Gastroesophageal sphincter (tissue), 4 donors: ENCODE results near the gene PCDHGB5. TPM values are rescaled to one million over a fixed set of nuclear protein-coding genes. Genes with fewer than 3 reads are reported as not detected.
A peak's percentile ranks its signal among the peaks of the same experiment; 100 is the strongest.

Experiments
- ATAC-seq: fragments of 150-250 bp; one replicate; pipeline ENCODE4 v1.9.1; 2016; ENCODE audit warnings: mild to moderate bottlenecking, moderate library complexity
- H3K27ac ChIP-seq, 4 donors: fragments of 200-600 bp; sonication (generic) in 3 of 4; 1 replicate in 3 of 4; 2 replicates in 1 of 4; pipeline ENCODE4 v1.5.1; 2016 to 2019
- H3K27me3 ChIP-seq: fragments of 200-600 bp; sonication (generic); one replicate; pipeline ENCODE4 v1.5.1; 2019
- H3K36me3 ChIP-seq, 2 donors: fragments of 200-600 bp; sonication (generic); one replicate each; pipeline ENCODE4 v1.5.1; 2019; ENCODE audit warnings: control low read depth in 1 of 2
- H3K4me1 ChIP-seq, 3 donors: fragments of 200-600 bp; sonication (generic); 1 replicate in 2 of 3; 2 replicates in 1 of 3; pipeline ENCODE4 v1.5.1; 2016 to 2019; ENCODE audit warnings: control low read depth in 2 of 3
- H3K4me3 ChIP-seq, 2 donors: fragments of 200-600 bp; sonication (generic); one replicate each; pipeline ENCODE4 v1.5.1; 2019; ENCODE audit warnings: mild to moderate bottlenecking in 1 of 2, moderate library complexity in 1 of 2
- H3K9me3 ChIP-seq, 3 donors: fragments of 200-600 bp; sonication (generic); one replicate each; pipeline ENCODE4 v1.5.1; 2017 to 2019; ENCODE audit warnings: control low read depth in 2 of 3
- CTCF ChIP-seq, 4 experiments: fragments of 200-600 bp in 2 of 4; fragments of 450-650 bp in 2 of 4; sonication (generic) in 1 of 4; IDR thresholded peaks; one replicate each; pipeline ENCODE4 v1.5.1; 2017 to 2019; ENCODE audit warnings: antibody characterized with exemption in 4 of 4, mild to moderate bottlenecking in 2 of 4, moderate library complexity in 2 of 4
- EP300 ChIP-seq: sonication (generic); formaldehyde crosslinking; IDR thresholded peaks from one replicate; pipeline ENCODE4 v1.6.1; 2017; ENCODE audit warnings: antibody characterized with exemption, mild to moderate bottlenecking
- POLR2A ChIP-seq, 2 donors: fragments of 450-650 bp; IDR thresholded peaks; one replicate each; pipeline ENCODE4 v1.6.1; 2017; ENCODE audit warnings: antibody characterized with exemption in 2 of 2, mild to moderate bottlenecking in 2 of 2, moderate library complexity in 1 of 2
- POLR2AphosphoS5 ChIP-seq: sonication (generic); formaldehyde crosslinking; IDR thresholded peaks from one replicate; pipeline ENCODE4 v1.6.1; 2017; ENCODE audit warnings: antibody characterized with exemption
- WGBS, 2 donors: methylation state at CpG; one replicate each; pipeline ENCODE4 v1.1.5; 2018; ENCODE audit warnings: low coverage in 1 of 2; 5-methylcytosine and 5-hydroxymethylcytosine counted together
- total RNA-seq, 4 donors: library from RNA; depleted of rRNA; stranded (reverse); fragments of >200 nt; gene quantifications; one replicate each; pipeline ENCODE4 v1.1.0, GENCODE V29; 2016

PCDHGB5 gene
- total RNA-seq, 4 donors from 2014 or later, result 4.0 to 12.9 (median 9.8) TPM

GRCh38 chr5:141355641-141356040, 42.1 kb upstream of the PCDHGB5 start:
- TF ChIP-seq CTCF (IDR thresholded peaks at IDR 0.05), result no peak
- no peak for TF ChIP-seq POLR2AphosphoS5
- TF ChIP-seq EP300, result no peak
- TF ChIP-seq POLR2A (IDR thresholded peaks at IDR 0.05), result no peak
- Histone ChIP-seq H3K4me3 (peak overlapping the region in 1 of 2 donors; percentile 38), H3K27ac (no peak overlapping the region), H3K36me3 (peaks cover 0 to 26% of the 10 kb centered on the region in 2 donors), H3K27me3 (peaks cover 28% of the 10 kb centered on the region), H3K4me1 (no peaks in the 10 kb centered on the region), H3K9me3 (peaks cover 0 to 98% (median 0%) of the 10 kb centered on the region in 3 donors)
- 43% methylated on average over 18 of the region's 24 CpGs; no CpG with 5 or more reads in 1 of the 2 donors for WGBS, 2 donors
- no peak for ATAC-seq

- no peak overlapping the region for H3K4me3 ChIP-seq
- peaks cover 26% of the 10 kb centered on the region for H3K27me3 ChIP-seq
- H3K36me3 ChIP-seq, result peaks cover 0 to 26% of the 10 kb centered on the region in 2 donors
- H3K4me1 ChIP-seq, result no peaks in the 10 kb centered on the region
- peaks cover 0 to 98% (median under 1%) of the 10 kb centered on the region in 3 donors for H3K9me3 ChIP-seq
- TF ChIP-seq CTCF (IDR thresholded peaks at IDR 0.05) (no peak), POLR2A (IDR thresholded peaks at IDR 0.05) (no peak), POLR2AphosphoS5 (no peak), EP300 (no peak)
- WGBS, 2 donors, result 66 to 68% methylated on average over 4 to 5 of the region's 5 CpGs
- ATAC-seq, result no peak
- no peak overlapping the region for H3K27ac ChIP-seq
Observed at GRCh38 chr5:141356133-141356532, 41.6 kb upstream of the PCDHGB5 start.

GRCh38 chr5:141356950-141357349, 40.8 kb upstream of the PCDHGB5 start:
- Histone ChIP-seq H3K4me1 (no peaks in the 10 kb centered on the region), H3K27me3 (peaks cover 24% of the 10 kb centered on the region), H3K27ac (no peak overlapping the region), H3K9me3 (peaks cover 0 to 98% (median 4%) of the 10 kb centered on the region in 3 donors), H3K4me3 (no peak overlapping the region), H3K36me3 (peaks cover 0 to 26% of the 10 kb centered on the region in 2 donors)
- no peak for TF ChIP-seq EP300
- no peak for TF ChIP-seq CTCF (IDR thresholded peaks at IDR 0.05)
- no peak for TF ChIP-seq POLR2AphosphoS5
- TF ChIP-seq POLR2A (IDR thresholded peaks at IDR 0.05), result no peak
- no CpG with 5 or more reads among the region's 19 CpGs for WGBS, 2 donors
- no peak for ATAC-seq

- H3K27ac ChIP-seq, result no peak within 1 kb of the TSS
- peaks cover 0 to 30% of the 10 kb centered on the region in 2 donors for H3K36me3 ChIP-seq
- H3K27me3 ChIP-seq, result peaks cover 28% of the 10 kb centered on the region
- no peaks in the 10 kb centered on the region for H3K4me1 ChIP-seq
- H3K9me3 ChIP-seq, result peaks cover 0 to 100% (median 4%) of the 10 kb centered on the region in 3 donors
- ATAC-seq, result no peak
- H3K4me3 ChIP-seq, result peak within 1 kb of the TSS; percentile 25 to 34
- TF ChIP-seq POLR2AphosphoS5 (no peak), CTCF (IDR thresholded peaks at IDR 0.05) (peak in 2 of 4 experiments; percentile 15 to 21)
- WGBS, 2 donors, result 15 to 18% methylated on average over 12 to 16 of the region's 24 CpGs
Observed at GRCh38 chr5:141359790-141360426, 37.8 kb upstream of the PCDHGB5 start, which contains the start of gene PCDHGB2. PCDHGB2 (plus strand) TSS chr5:141359994; CDS start chr5:141360136, 142 bp downstream.

- no peak overlapping the region for H3K4me3 ChIP-seq
- no peak for TF ChIP-seq POLR2AphosphoS5
- no peak for TF ChIP-seq EP300
- TF ChIP-seq CTCF (IDR thresholded peaks at IDR 0.05), result no peak
- no peak for TF ChIP-seq POLR2A (IDR thresholded peaks at IDR 0.05)
- H3K27ac ChIP-seq, result no peak overlapping the region
- H3K9me3 ChIP-seq, result peaks cover 0 to 100% (median 4%) of the 10 kb centered on the region in 3 donors
- ATAC-seq, result no peak
- H3K4me1 ChIP-seq, result no peaks in the 10 kb centered on the region
- 28 to 44% methylated on average over 6 to 12 of the region's 15 CpGs for WGBS, 2 donors
- peaks cover 0 to 23% of the 10 kb centered on the region in 2 donors for H3K36me3 ChIP-seq
- peaks cover 29% of the 10 kb centered on the region for H3K27me3 ChIP-seq
Observed at GRCh38 chr5:141360685-141361084, 37.1 kb upstream of the PCDHGB5 start.
